SIG-M5 treated with dmso at 0.1 percent for 504 hours (cell line): ENCODE measurements around the gene SNX24.
"Not testable (repeated sequence)": the region's sequence is repeated elsewhere in the genome, so short reads cannot be mapped to it uniquely, and the experiment has no call there.

ENCODE experiments used
- DNase-seq: peaks from one replicate; lab custom pipeline; 2025; ENCODE audit not compliant: unreplicated experiment; lab: John Stamatoyannopoulos, UW

SNX24 gene

GRCh38 chr5:122957457-122957856 is 112.0 kb downstream of the SNX24 start:
- DNase-seq: no peak

- DNase-seq: no peak
These were observed 114.5 kb downstream of the SNX24 start for GRCh38 chr5:122959740-122960445.

GRCh38 chr5:122963305-122963704 is 117.9 kb downstream of the SNX24 start:
- DNase-seq: no peak

GRCh38 chr5:122965111-122965510 is 119.7 kb downstream of the SNX24 start:
- no peak for DNase-seq

GRCh38 chr5:122967085-122967484 is 121.7 kb downstream of the SNX24 start:
- DNase-seq: no peak

GRCh38 chr5:122967625-122968024 is 122.2 kb downstream of the SNX24 start:
- DNase-seq: no peak

GRCh38 chr5:122968056-122968455 is 122.6 kb downstream of the SNX24 start:
- not testable (repeated sequence) for DNase-seq

- no peak for DNase-seq
These were observed 125.9 kb downstream of the SNX24 start for GRCh38 chr5:122971333-122971732.

- no peak for DNase-seq
These were observed 127.5 kb downstream of the SNX24 start for GRCh38 chr5:122972877-122973276.

GRCh38 chr5:122973759-122974158 is 128.3 kb downstream of the SNX24 start:
- not testable (repeated sequence) for DNase-seq

- DNase-seq: not testable (repeated sequence)
These were observed 128.8 kb downstream of the SNX24 start for GRCh38 chr5:122974251-122974650.

GRCh38 chr5:122977319-122977718 is 131.9 kb downstream of the SNX24 start:
- DNase-seq: no peak

GRCh38 chr5:122978068-122978467 is 132.7 kb downstream of the SNX24 start:
- no peak for DNase-seq

- DNase-seq: no peak
These were observed 133.4 kb downstream of the SNX24 start for GRCh38 chr5:122978644-122979297.

- DNase-seq: no peak
These were observed 136.4 kb downstream of the SNX24 start for GRCh38 chr5:122981846-122982245.

GRCh38 chr5:122982376-122982775 is 137.0 kb downstream of the SNX24 start:
- no peak for DNase-seq

- DNase-seq: no peak
These were observed 139.0 kb downstream of the SNX24 start for GRCh38 chr5:122984425-122984824.

GRCh38 chr5:122985006-122985700 is 139.7 kb downstream of the SNX24 start:
- DNase-seq: no peak

- peak; percentile 8 for DNase-seq
These were observed 140.7 kb downstream of the SNX24 start for GRCh38 chr5:122985954-122986721.

- DNase-seq: no peak
These were observed 150.7 kb downstream of the SNX24 start for GRCh38 chr5:122996091-122996490.

- DNase-seq: no peak
These were observed 151.9 kb downstream of the SNX24 start for GRCh38 chr5:122997294-122997693.
